Body of pancreas (tissue), 4 donors: ENCODE measurements around the gene SCGB3A2. TPM values are rescaled to one million over a fixed set of nuclear protein-coding genes. Genes with fewer than 3 reads are reported as not detected.

Experiments
- ATAC-seq: fragments of 150-250 bp; one replicate; pipeline ENCODE4 v1.9.1; 2016
- DNase-seq, 4 donors: peaks; one replicate each; pipeline ENCODE4 v3.0.0-alpha.2; 2019
- H3K27ac ChIP-seq, 4 donors: fragments of 200-600 bp; sonication (generic); 1 replicate in 3 of 4; 2 replicates in 1 of 4; pipeline versions ENCODE4 v1.5.1 to v1.6.1; 2016 to 2019; ENCODE audit warnings: mild to moderate bottlenecking in 1 of 4, mixed read lengths in 1 of 4, moderate library complexity in 1 of 4
- H3K27me3 ChIP-seq, 2 donors: fragments of 200-600 bp; sonication (generic); one replicate each; pipeline ENCODE4 v1.6.0; 2016; ENCODE audit warnings: mild to moderate bottlenecking in 1 of 2
- H3K36me3 ChIP-seq, 2 donors: fragments of 200-600 bp; sonication (generic); replicated peaks in 1 of 2; 2 replicates each; pipeline ENCODE4 v1.5.1; 2016; ENCODE audit warnings: low read depth in 2 of 2; ENCODE audit not compliant: insufficient read depth in 1 of 2
- H3K4me1 ChIP-seq: fragments of 200-600 bp; sonication (generic); one replicate; pipeline ENCODE4 v1.6.0; 2016
- H3K4me3 ChIP-seq, 2 donors: fragments of 200-600 bp; sonication (generic); 1 replicate in 1 of 2; 2 replicates in 1 of 2; pipeline ENCODE4 v1.5.1; 2016 to 2019
- H3K9me3 ChIP-seq, 3 donors: fragments of 200-600 bp; sonication (generic); 1 replicate in 2 of 3; 2 replicates in 1 of 3; pipeline ENCODE4 v1.5.1; 2016
- CTCF ChIP-seq, 7 experiments: fragments of 450-650 bp in 4 of 7; fragments of 200-600 bp in 3 of 7; sonication (generic) in 3 of 7; IDR thresholded peaks; one replicate each; pipeline ENCODE4 v1.5.1; 2016 to 2019; ENCODE audit warnings: antibody characterized with exemption in 7 of 7
- POLR2A ChIP-seq, 3 donors: fragments of 450-650 bp; IDR thresholded peaks; one replicate each; pipeline ENCODE4 v1.6.1; 2016; ENCODE audit warnings: antibody characterized with exemption in 3 of 3, mild to moderate bottlenecking in 2 of 3
- WGBS, 2 donors: methylation state at CpG; one replicate each; pipeline ENCODE4 v1.1.5; 2017; 5-methylcytosine and 5-hydroxymethylcytosine counted together
- intact Hi-C: fragments of 100-400 bp; cut with DNase I; formaldehyde crosslinking; loops from one replicate; pipeline ENCODE4 v1.15.1; 2023
- total RNA-seq, 2 donors: library from RNA; depleted of rRNA; stranded (reverse); fragments of >200 nt; gene quantifications; one replicate each; pipeline ENCODE4 v1.1.0, GENCODE V29; 2016

SCGB3A2 gene
- total RNA-seq, result not detected

GRCh38 chr5:147878066-147878759 is at the start of gene SCGB3A2:
TSS of gene SCGB3A2 (plus strand) at chr5:147878711. CDS start at chr5:147878804, 93 bp downstream.
- WGBS, 2 donors, result 66 to 70% methylated on average over 2 of the region's 2 CpGs
- TF ChIP-seq CTCF (IDR thresholded peaks at IDR 0.05) (no peak), POLR2A (IDR thresholded peaks at IDR 0.05) (no peak)
- Histone ChIP-seq H3K4me3 (no peak within 1 kb of the TSS), H3K9me3 (no peaks in the 10 kb centered on the region), H3K4me1 (no peaks in the 10 kb centered on the region), H3K36me3 (no peaks in the 10 kb centered on the region), H3K27me3 (no peaks in the 10 kb centered on the region), H3K27ac (no peak within 1 kb of the TSS)
- ATAC-seq (no peak), DNase-seq (no peak)
- intact Hi-C loops, result no loop called here

GRCh38 chr5:147830035-147830434 is 48.5 kb upstream of the SCGB3A2 start:
- Histone ChIP-seq H3K4me1 (peaks cover 32% of the 10 kb centered on the region), H3K27me3 (no peaks in the 10 kb centered on the region), H3K27ac (peak overlapping the region; percentile 52 to 83 (median 74)), H3K9me3 (peaks cover 0 to 6% (median 0%) of the 10 kb centered on the region in 3 donors), H3K4me3 (peak overlapping the region; percentile 66 to 69), H3K36me3 (no peaks in the 10 kb centered on the region)
- ATAC-seq (no peak), DNase-seq (no peak)
- intact Hi-C loops, result no loop called here
- TF ChIP-seq POLR2A (IDR thresholded peaks at IDR 0.05) (peak in 1 of 3 donors; percentile 19), CTCF (IDR thresholded peaks at IDR 0.05) (no peak)

- Histone ChIP-seq H3K36me3 (no peaks in the 10 kb centered on the region), H3K4me1 (peaks cover 40% of the 10 kb centered on the region), H3K9me3 (no peaks in the 10 kb centered on the region), H3K4me3 (peak within 1 kb of the TSS; percentile 66 to 69), H3K27me3 (no peaks in the 10 kb centered on the region), H3K27ac (peak within 1 kb of the TSS; percentile 52 to 83 (median 74))
- 27 to 57% methylated on average over 3 of the region's 3 CpGs for WGBS, 2 donors
- ATAC-seq (peak; percentile 82), DNase-seq (peak; percentile 88 to 96 (median 92))
- intact Hi-C loops, result no loop called here
- TF ChIP-seq CTCF (IDR thresholded peaks at IDR 0.05), result peak in 3 of 7 experiments; percentile 7 to 29 (median 19)
- TF ChIP-seq POLR2A (IDR thresholded peaks at IDR 0.05), result peak; percentile 86 to 99 (median 99)
Measured at GRCh38 chr5:147831465-147831864, 47.0 kb upstream of the SCGB3A2 start, which contains the start of gene SPINK1. TSS of gene SPINK1 (minus strand) at chr5:147831671. CDS start at chr5:147831577, 94 bp downstream.

- Histone ChIP-seq H3K36me3 (no peaks in the 10 kb centered on the region), H3K27me3 (no peaks in the 10 kb centered on the region), H3K9me3 (no peaks in the 10 kb centered on the region), H3K4me3 (no peak overlapping the region), H3K4me1 (peaks cover 50% of the 10 kb centered on the region), H3K27ac (peak overlapping the region; percentile 43 to 83 (median 74))
- ATAC-seq (no peak), DNase-seq (no peak)
- no peak for TF ChIP-seq POLR2A (IDR thresholded peaks at IDR 0.05)
- no peak for TF ChIP-seq CTCF (IDR thresholded peaks at IDR 0.05)
- WGBS, 2 donors, result 25 to 31% methylated on average over 1 of the region's 1 CpG
- intact Hi-C loops, result no loop called here
Measured at GRCh38 chr5:147832541-147832940, 46.0 kb upstream of the SCGB3A2 start.
